ENCODE data around the gene ZNF567. TPM values are rescaled to one million over a fixed set of nuclear protein-coding genes. Genes with fewer than 3 reads are reported as not detected.
A peak's percentile ranks its signal among the peaks of the same experiment; 100 is the strongest.

Gene ZNF567
- total RNA-seq, 1 experiment from 2014 or later = 9.0 TPM

DNA sequence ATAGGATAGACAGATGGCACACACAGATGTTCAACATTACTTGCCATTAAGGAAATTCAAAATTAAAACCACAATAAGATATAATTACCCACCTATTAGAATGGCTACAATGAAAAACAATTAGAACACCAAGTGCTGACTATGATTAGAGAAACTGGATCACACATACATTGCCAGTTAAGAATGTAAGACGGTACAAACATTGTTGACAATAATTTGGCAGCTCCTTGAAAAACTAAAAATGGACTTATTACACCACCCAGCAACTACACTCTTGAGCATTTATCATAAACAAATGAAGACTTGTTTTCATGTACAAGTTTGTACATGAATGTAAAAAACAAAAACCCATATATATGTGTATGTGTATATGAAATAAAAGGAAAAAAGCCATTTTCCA, 34.5 kb upstream of the ZNF567 start:
- H3K27me3 ChIP-seq (replicated peaks; ENCODE audit: control insufficient read depth, insufficient read depth, low read length) = no peaks in the 10 kb centered on the region
- no peak for TF ChIP-seq CTCF (IDR thresholded peaks at IDR 0.05; ENCODE audit: insufficient read depth in 1 of 2, low read depth in 1 of 2, low read length in 1 of 2, severe bottlenecking in 1 of 2, unreplicated experiment in 1 of 2)
- no peak overlapping the region for H3K27ac Mint-ChIP-seq (ENCODE audit: unreplicated experiment)
- CTCF ChIA-PET = no interaction called here
- POLR2A ChIA-PET = no interaction called here
- H3K27me3 Mint-ChIP-seq (ENCODE audit: insufficient read depth, unreplicated experiment) = no peaks in the 10 kb centered on the region
- H3K36me3 ChIP-seq (ENCODE audit: control insufficient read depth, insufficient read depth, low read length) = peaks cover 4% of the 10 kb centered on the region
- peaks cover 45% of the 10 kb centered on the region for H3K9me3 Mint-ChIP-seq (ENCODE audit: unreplicated experiment)
- intact Hi-C loops (cut with micrococcal nuclease; ENCODE audit: unreplicated experiment) = no loop called here
- H3K9me3 ChIP-seq = peaks cover 22% of the 10 kb centered on the region
- BruUV-seq (replicated peaks) = no TSS peak
- H3K4me1 ChIP-seq = no peaks in the 10 kb centered on the region
- no peaks in the 10 kb centered on the region for H3K4me1 Mint-ChIP-seq (ENCODE audit: low read depth, unreplicated experiment)
- no peak overlapping the region for H3K4me3 ChIP-seq (ENCODE audit: low read depth, low read length)
- no peak overlapping the region for H3K4me3 Mint-ChIP-seq (ENCODE audit: unreplicated experiment)
- peaks cover 57% of the 10 kb centered on the region for H3K36me3 Mint-ChIP-seq (ENCODE audit: insufficient read depth, unreplicated experiment)
- no peak for DNase-seq

DNA sequence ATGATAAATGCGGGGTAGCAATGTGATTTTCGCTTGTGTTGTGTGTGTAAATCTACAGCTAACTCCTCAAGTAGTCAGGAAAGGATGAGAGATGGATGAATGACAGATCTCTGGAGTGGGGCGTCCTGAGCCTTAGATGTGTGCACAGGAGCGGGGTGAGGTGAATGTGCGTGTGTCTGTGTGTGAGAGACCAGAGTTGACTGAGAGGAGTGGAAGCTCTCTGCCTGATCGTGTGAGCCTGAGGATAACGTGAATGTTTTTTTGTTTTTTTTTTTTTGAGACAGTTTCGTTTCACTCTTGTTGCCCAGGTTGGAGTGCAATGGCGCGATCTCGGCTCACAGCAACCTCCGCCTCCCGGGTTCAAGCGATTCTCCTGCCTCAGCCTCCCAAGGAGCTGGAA, 21.6 kb upstream of the ZNF567 start:
- H3K9me3 Mint-ChIP-seq (ENCODE audit: unreplicated experiment) = peaks cover 44% of the 10 kb centered on the region
- H3K9me3 ChIP-seq = 0 out of 2 replicates have a peak, but pooled peaks cover 10% of the 10 kb centered on the region
- DNase-seq = no peak
- peak overlapping the region; percentile 50 for H3K4me3 ChIP-seq (ENCODE audit: low read depth, low read length)
- TF ChIP-seq CTCF (IDR thresholded peaks at IDR 0.05; ENCODE audit: insufficient read depth in 1 of 2, low read depth in 1 of 2, low read length in 1 of 2, severe bottlenecking in 1 of 2, unreplicated experiment in 1 of 2) = no peak
- H3K4me3 Mint-ChIP-seq (ENCODE audit: unreplicated experiment) = peak overlapping the region; percentile 98
- H3K4me1 Mint-ChIP-seq (ENCODE audit: low read depth, unreplicated experiment) = peaks cover 7% of the 10 kb centered on the region
- BruUV-seq (replicated peaks) = no TSS peak
- H3K27me3 ChIP-seq (replicated peaks; ENCODE audit: control insufficient read depth, insufficient read depth, low read length) = no peaks in the 10 kb centered on the region
- CTCF ChIA-PET = no interaction called here
- H3K27me3 Mint-ChIP-seq (ENCODE audit: insufficient read depth, unreplicated experiment) = no peaks in the 10 kb centered on the region
- H3K36me3 ChIP-seq (ENCODE audit: control insufficient read depth, insufficient read depth, low read length) = no peaks in the 10 kb centered on the region
- POLR2A ChIA-PET = interaction anchor here (1.3 kb wide), 1 partner anchor 93 kb away, joined by 6 read pairs; the partner anchor contains the start of gene ZNF529
- peaks cover 26% of the 10 kb centered on the region for H3K36me3 Mint-ChIP-seq (ENCODE audit: insufficient read depth, unreplicated experiment)
- H3K27ac Mint-ChIP-seq (ENCODE audit: unreplicated experiment) = peak overlapping the region; percentile 91
- intact Hi-C loops (cut with micrococcal nuclease; ENCODE audit: unreplicated experiment) = loop anchor here (1.0 to 10.0 kb wide), 5 partner anchors 21 to 451 kb away; partner anchors contain the start of genes ZNF146, ZNF529, ZNF565 and ZNF566
- H3K4me1 ChIP-seq = no peaks in the 10 kb centered on the region

DNA sequence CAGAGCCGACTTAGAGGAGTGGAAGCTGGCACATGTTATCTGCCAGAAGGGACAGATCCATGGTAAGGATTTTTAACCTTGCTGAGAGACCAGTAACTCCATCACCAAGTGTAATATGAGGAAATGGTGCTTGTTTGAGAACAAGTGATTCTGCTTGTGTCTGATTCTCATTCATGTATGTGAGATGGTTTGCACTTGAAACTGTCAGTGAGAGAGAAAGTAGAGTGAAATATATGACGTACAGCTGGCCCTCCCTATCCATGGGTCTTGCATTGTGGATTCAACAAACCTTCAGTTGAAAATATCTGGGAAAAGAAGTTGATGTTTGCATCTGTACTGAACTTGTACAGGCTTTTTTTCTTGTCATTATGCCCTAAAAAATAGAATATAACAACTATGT, 18.8 kb upstream of the ZNF567 start:
- no TSS peak for BruUV-seq (replicated peaks)
- CTCF ChIA-PET = no interaction called here
- Mint-ChIP-seq H3K4me1 (ENCODE audit: low read depth, unreplicated experiment) (peaks cover 7% of the 10 kb centered on the region), H3K4me3 (ENCODE audit: unreplicated experiment) (peak overlapping the region; percentile 25), H3K36me3 (ENCODE audit: insufficient read depth, unreplicated experiment) (peaks cover 24% of the 10 kb centered on the region), H3K27ac (ENCODE audit: unreplicated experiment) (no peak overlapping the region), H3K9me3 (ENCODE audit: unreplicated experiment) (peaks cover 31% of the 10 kb centered on the region), H3K27me3 (ENCODE audit: insufficient read depth, unreplicated experiment) (no peaks in the 10 kb centered on the region)
- POLR2A ChIA-PET = no interaction called here
- no peak for DNase-seq
- intact Hi-C loops (cut with micrococcal nuclease; ENCODE audit: unreplicated experiment) = loop anchor here (5.0 to 10.0 kb wide), 2 partner anchors 104 to 454 kb away; partner anchors contain the start of genes ZNF146, ZNF565 and ZNF850
- no peaks in the 10 kb centered on the region for H3K27me3 ChIP-seq (replicated peaks; ENCODE audit: control insufficient read depth, insufficient read depth, low read length)
- 0 out of 2 replicates have a peak, but pooled peaks cover 4% of the 10 kb centered on the region for H3K9me3 ChIP-seq
- H3K4me1 ChIP-seq = no peaks in the 10 kb centered on the region
- TF ChIP-seq CTCF (IDR thresholded peaks at IDR 0.05; ENCODE audit: insufficient read depth in 1 of 2, low read depth in 1 of 2, low read length in 1 of 2, severe bottlenecking in 1 of 2, unreplicated experiment in 1 of 2) = no peak
- no peak overlapping the region for H3K4me3 ChIP-seq (ENCODE audit: low read depth, low read length)
- H3K36me3 ChIP-seq (ENCODE audit: control insufficient read depth, insufficient read depth, low read length) = no peaks in the 10 kb centered on the region
